SK-N-SH (cell line): ENCODE data around the gene CYYR1. TPM values are rescaled to one million over a fixed set of nuclear protein-coding genes. Genes with fewer than 3 reads are reported as not detected.

ENCODE experiments used
- CTCF ChIA-PET: fragments of 300-600, 350-600 bp; formaldehyde crosslinking; extraction: SDS; loops from one replicate; lab custom pipeline; 2021; lab: Yijun Ruan, JAX
- POLR2A ChIA-PET: fragments of 350-600 bp; sonication (Branson Sonifier 250); formaldehyde crosslinking; extraction: SDS; loops from one replicate; lab custom pipeline; 2020; ENCODE audit warnings: antibody characterized with exemption, inconsistent platforms; lab: Yijun Ruan, JAX
- DNase-seq: peaks from one replicate; pipeline ENCODE4 v3.0.0; 2012
- H2AFZ ChIP-seq: fragments of 200-600 bp; sonication (generic); 2 replicates; pipeline ENCODE4 v1.8.1; 2016; ENCODE audit warnings: antibody characterized with exemption, mild to moderate bottlenecking, low read depth
- H3F3A ChIP-seq: fragments of 200-600 bp; sonication (generic); replicated peaks from 2 replicates; pipeline ENCODE3; 2016; ENCODE audit warnings: antibody characterized with exemption, mild to moderate bottlenecking; ENCODE audit not compliant: insufficient read depth
- H3K27ac ChIP-seq, 2 experiments: fragments of 200-500 bp in 1 of 2; fragments of 200-600 bp in 1 of 2; sonication (Bioruptor generic) in 1 of 2; sonication (generic), shearing (Covaris generic) in 1 of 2; 2 replicates each; pipeline versions ENCODE4 v1.5.1 to v1.6.1; 2014 to 2016; ENCODE audit warnings: low read depth in 2 of 2, inconsistent platforms in 1 of 2, low read length in 1 of 2, mild to moderate bottlenecking in 1 of 2, mixed read lengths in 1 of 2
- H3K27me3 ChIP-seq: fragments of 200-600 bp; sonication (generic), shearing (Covaris generic); 2 replicates; pipeline ENCODE4 v1.6.1; 2016; ENCODE audit warnings: mixed run types; ENCODE audit not compliant: insufficient read depth
- H3K36me3 ChIP-seq, 2 experiments: fragments of 200-500 bp in 1 of 2; fragments of 200-600 bp in 1 of 2; sonication (Bioruptor generic) in 1 of 2; sonication (generic) in 1 of 2; replicated peaks in 1 of 2; 2 replicates each; pipeline versions ENCODE3 to v1.5.1; 2014 to 2016; ENCODE audit warnings: low read length in 1 of 2, mild to moderate bottlenecking in 1 of 2; ENCODE audit not compliant: insufficient read depth in 2 of 2, control insufficient read depth in 1 of 2
- H3K4me1 ChIP-seq, 2 experiments: fragments of 200-500 bp in 1 of 2; fragments of 200-600 bp in 1 of 2; sonication (Bioruptor generic) in 1 of 2; sonication (generic), shearing (Covaris generic) in 1 of 2; 2 replicates each; pipeline versions ENCODE4 v1.5.1 to v1.6.1; 2014 to 2016; ENCODE audit warnings: low read depth in 1 of 2, low read length in 1 of 2, mixed run types in 1 of 2; ENCODE audit not compliant: insufficient read depth in 2 of 2, control insufficient read depth in 1 of 2
- H3K4me2 ChIP-seq: fragments of 200-600 bp; sonication (generic), shearing (Covaris generic); 2 replicates; pipeline ENCODE4 v1.6.1; 2017; ENCODE audit warnings: mixed run types
- H3K4me3 ChIP-seq, 2 experiments: fragments of 200-500 bp in 1 of 2; fragments of 200-600 bp in 1 of 2; sonication (Bioruptor generic) in 1 of 2; sonication (generic), shearing (Covaris generic) in 1 of 2; 2 replicates each; pipeline versions ENCODE4 v1.5.1 to v1.8.1; 2014 to 2016; ENCODE audit warnings: low read depth in 2 of 2, inconsistent platforms in 1 of 2, low read length in 1 of 2, mild to moderate bottlenecking in 1 of 2, mixed read lengths in 1 of 2, moderate library complexity in 1 of 2
- H3K79me2 ChIP-seq: fragments of 200-600 bp; sonication (generic); 2 replicates; pipeline ENCODE4 v1.8.1; 2017; ENCODE audit warnings: mild to moderate bottlenecking; ENCODE audit not compliant: insufficient read depth
- H3K9ac ChIP-seq: fragments of 200-600 bp; sonication (generic); 2 replicates; pipeline ENCODE4 v1.6.1; 2017; ENCODE audit warnings: mixed run types
- H3K9me2 ChIP-seq: fragments of 200-600 bp; sonication (generic); 2 replicates; pipeline ENCODE4 v1.6.1; 2017; ENCODE audit warnings: mixed run types
- H3K9me3 ChIP-seq: fragments of 200-600 bp; sonication (generic); 2 replicates; pipeline ENCODE4 v1.6.1; 2017; ENCODE audit warnings: mixed run types, mild to moderate bottlenecking, moderate library complexity
- H4K20me1 ChIP-seq: fragments of 200-600 bp; sonication (generic); 2 replicates; pipeline ENCODE4 v1.6.1; 2017; ENCODE audit warnings: mild to moderate bottlenecking, mixed run types; ENCODE audit not compliant: insufficient read depth
- CHD2 ChIP-seq: fragments of 150-350 bp; IDR thresholded peaks from 2 replicates; pipeline ENCODE4 v1.6.1; 2018; ENCODE audit warnings: low read length; ENCODE audit not compliant: partially characterized antibody
- EZH2phosphoT487 ChIP-seq: fragments of 200-600 bp; sonication (generic); IDR thresholded peaks from 2 replicates; pipeline ENCODE4 v1.6.1; 2017; ENCODE audit warnings: low read depth, mixed run types, mild to moderate bottlenecking, antibody characterized with exemption, moderate library complexity, borderline replicate concordance
- FOSL2 ChIP-seq: IDR thresholded peaks from 2 replicates; pipeline ENCODE4 v1.4.0; 2012; ENCODE audit warnings: low read depth, mild to moderate bottlenecking, moderate library complexity, borderline replicate concordance
- FOXM1 ChIP-seq: IDR thresholded peaks from 2 replicates; pipeline ENCODE4 v1.4.0; 2012; ENCODE audit warnings: low read depth, mild to moderate bottlenecking
- GATA2 ChIP-seq: sonication (generic); formaldehyde crosslinking; IDR thresholded peaks from 2 replicates; pipeline ENCODE4 v1.5.0; 2020; ENCODE audit warnings: mild to moderate bottlenecking, missing genetic modification reagents
- JUND ChIP-seq: IDR thresholded peaks from 2 replicates; pipeline ENCODE4 v1.4.0; 2012
- NFIC ChIP-seq: IDR thresholded peaks from 2 replicates; pipeline ENCODE4 v1.4.0; 2012; ENCODE audit warnings: borderline replicate concordance
- NRF1 ChIP-seq: IDR thresholded peaks from 2 replicates; pipeline ENCODE4 v1.6.1; 2012; ENCODE audit warnings: low read depth, mild to moderate bottlenecking, low read length
- POLR2AphosphoS5 ChIP-seq: IDR thresholded peaks from 2 replicates; pipeline ENCODE4 v1.6.1; 2012; ENCODE audit warnings: low read depth, low read length
- RAD21 ChIP-seq: IDR thresholded peaks from 2 replicates; pipeline ENCODE4 v1.6.1; 2012; ENCODE audit warnings: mild to moderate bottlenecking, low read length
- RCOR1 ChIP-seq: fragments of 150-350 bp; IDR thresholded peaks from 2 replicates; pipeline ENCODE4 v1.6.1; 2017; ENCODE audit warnings: antibody characterized with exemption, low read length
- RXRA ChIP-seq: IDR thresholded peaks from 2 replicates; pipeline ENCODE4 v1.4.0; 2012; ENCODE audit warnings: low read depth, mild to moderate bottlenecking, borderline replicate concordance
- SIN3A ChIP-seq: IDR thresholded peaks from 2 replicates; pipeline ENCODE4 v1.6.1; 2012; ENCODE audit warnings: low read depth, mild to moderate bottlenecking, low read length, moderate library complexity, borderline replicate concordance
- YY1 ChIP-seq: IDR thresholded peaks from 2 replicates; pipeline ENCODE4 v1.4.0; 2012; ENCODE audit warnings: low read depth, mild to moderate bottlenecking
- WGBS: methylation state at CpG from one replicate; pipeline ENCODE4 v1.1.6; 2017; ENCODE audit warnings: low lambda C conversion rate; 5-methylcytosine and 5-hydroxymethylcytosine counted together
- polyA plus RNA-seq, 3 experiments: library from polyadenylated mRNA; depleted of rRNA; stranded (reverse); fragments of >200 nt; gene quantifications; 2 replicates each; pipeline ENCODE4 v1.2.3, GENCODE V29; 2012
- TF ChIP-seq, protein P1 (sequence below): IDR thresholded peaks from 2 replicates; pipeline ENCODE4; 2012
- TF ChIP-seq, protein P2 (sequence below): fragments of 150-350 bp; IDR thresholded peaks from 2 replicates; pipeline ENCODE4 v1.6.1; 2017; ENCODE audit warnings: antibody characterized with exemption, low read length, low read depth, borderline replicate concordance
- TF ChIP-seq, protein P3 (sequence below): IDR thresholded peaks from 2 replicates; pipeline ENCODE4 v1.6.1; 2012; ENCODE audit warnings: mild to moderate bottlenecking, low read depth, low read length, moderate library complexity
- TF ChIP-seq, protein P4 (sequence below): IDR thresholded peaks from 2 replicates; pipeline ENCODE4 v1.4.0; 2012; ENCODE audit warnings: low read depth, borderline replicate concordance
- TF ChIP-seq, protein P5 (sequence below): IDR thresholded peaks from 2 replicates; pipeline ENCODE4 v1.4.0; 2012; ENCODE audit warnings: low read depth, borderline replicate concordance
- TF ChIP-seq, protein P6 (sequence below): fragments of 200-600 bp; sonication (generic); IDR thresholded peaks from 2 replicates; pipeline ENCODE4 v1.6.1; 2017; ENCODE audit warnings: antibody characterized with exemption, mild to moderate bottlenecking, moderate library complexity

The CYYR1 gene
- polyA plus RNA-seq, 1 of the 3 experiments (the other 2 are of a cell fraction) = not detected

DNA sequence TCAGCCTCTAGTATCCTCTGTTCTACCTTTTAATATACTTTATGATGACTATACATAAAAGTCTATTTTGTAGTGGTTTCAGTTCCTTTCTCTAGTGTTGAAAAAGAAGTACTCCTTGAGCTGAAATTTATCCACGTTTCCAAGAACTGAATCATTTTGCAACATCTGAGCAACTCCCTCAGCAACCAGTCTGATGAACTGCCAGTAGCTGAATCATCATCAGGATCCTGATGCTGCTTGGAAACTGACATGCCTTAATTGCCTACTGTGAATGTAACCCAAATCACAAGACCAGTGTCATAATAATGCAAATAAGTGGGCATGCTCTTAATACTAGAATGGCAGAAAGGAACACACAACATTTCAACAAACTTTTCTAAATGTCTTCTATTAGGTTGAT is 103.3 kb downstream of the CYYR1 start:
- 6% methylated on average over 1 of the region's 1 CpG for WGBS
- ChIA-PET POLR2A (no interaction called here), CTCF (no interaction called here)
- H4K20me1 ChIP-seq = no peaks in the 10 kb centered on the region
- H3K9ac ChIP-seq = no peak overlapping the region
- no peak for DNase-seq
- H3K27ac ChIP-seq = no peak overlapping the region
- TF ChIP-seq, protein P1, sequence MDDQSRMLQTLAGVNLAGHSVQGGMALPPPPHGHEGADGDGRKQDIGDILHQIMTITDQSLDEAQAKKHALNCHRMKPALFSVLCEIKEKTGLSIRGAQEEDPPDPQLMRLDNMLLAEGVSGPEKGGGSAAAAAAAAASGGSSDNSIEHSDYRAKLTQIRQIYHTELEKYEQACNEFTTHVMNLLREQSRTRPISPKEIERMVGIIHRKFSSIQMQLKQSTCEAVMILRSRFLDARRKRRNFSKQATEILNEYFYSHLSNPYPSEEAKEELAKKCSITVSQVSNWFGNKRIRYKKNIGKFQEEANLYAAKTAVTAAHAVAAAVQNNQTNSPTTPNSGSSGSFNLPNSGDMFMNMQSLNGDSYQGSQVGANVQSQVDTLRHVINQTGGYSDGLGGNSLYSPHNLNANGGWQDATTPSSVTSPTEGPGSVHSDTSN = no peak
- TF ChIP-seq, protein P2, sequence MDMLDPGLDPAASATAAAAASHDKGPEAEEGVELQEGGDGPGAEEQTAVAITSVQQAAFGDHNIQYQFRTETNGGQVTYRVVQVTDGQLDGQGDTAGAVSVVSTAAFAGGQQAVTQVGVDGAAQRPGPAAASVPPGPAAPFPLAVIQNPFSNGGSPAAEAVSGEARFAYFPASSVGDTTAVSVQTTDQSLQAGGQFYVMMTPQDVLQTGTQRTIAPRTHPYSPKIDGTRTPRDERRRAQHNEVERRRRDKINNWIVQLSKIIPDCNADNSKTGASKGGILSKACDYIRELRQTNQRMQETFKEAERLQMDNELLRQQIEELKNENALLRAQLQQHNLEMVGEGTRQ = no peak
- TF ChIP-seq, protein P3, sequence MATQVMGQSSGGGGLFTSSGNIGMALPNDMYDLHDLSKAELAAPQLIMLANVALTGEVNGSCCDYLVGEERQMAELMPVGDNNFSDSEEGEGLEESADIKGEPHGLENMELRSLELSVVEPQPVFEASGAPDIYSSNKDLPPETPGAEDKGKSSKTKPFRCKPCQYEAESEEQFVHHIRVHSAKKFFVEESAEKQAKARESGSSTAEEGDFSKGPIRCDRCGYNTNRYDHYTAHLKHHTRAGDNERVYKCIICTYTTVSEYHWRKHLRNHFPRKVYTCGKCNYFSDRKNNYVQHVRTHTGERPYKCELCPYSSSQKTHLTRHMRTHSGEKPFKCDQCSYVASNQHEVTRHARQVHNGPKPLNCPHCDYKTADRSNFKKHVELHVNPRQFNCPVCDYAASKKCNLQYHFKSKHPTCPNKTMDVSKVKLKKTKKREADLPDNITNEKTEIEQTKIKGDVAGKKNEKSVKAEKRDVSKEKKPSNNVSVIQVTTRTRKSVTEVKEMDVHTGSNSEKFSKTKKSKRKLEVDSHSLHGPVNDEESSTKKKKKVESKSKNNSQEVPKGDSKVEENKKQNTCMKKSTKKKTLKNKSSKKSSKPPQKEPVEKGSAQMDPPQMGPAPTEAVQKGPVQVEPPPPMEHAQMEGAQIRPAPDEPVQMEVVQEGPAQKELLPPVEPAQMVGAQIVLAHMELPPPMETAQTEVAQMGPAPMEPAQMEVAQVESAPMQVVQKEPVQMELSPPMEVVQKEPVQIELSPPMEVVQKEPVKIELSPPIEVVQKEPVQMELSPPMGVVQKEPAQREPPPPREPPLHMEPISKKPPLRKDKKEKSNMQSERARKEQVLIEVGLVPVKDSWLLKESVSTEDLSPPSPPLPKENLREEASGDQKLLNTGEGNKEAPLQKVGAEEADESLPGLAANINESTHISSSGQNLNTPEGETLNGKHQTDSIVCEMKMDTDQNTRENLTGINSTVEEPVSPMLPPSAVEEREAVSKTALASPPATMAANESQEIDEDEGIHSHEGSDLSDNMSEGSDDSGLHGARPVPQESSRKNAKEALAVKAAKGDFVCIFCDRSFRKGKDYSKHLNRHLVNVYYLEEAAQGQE = no peak
- TF ChIP-seq RAD21 = no peak
- no peak for TF ChIP-seq RXRA
- no peak for TF ChIP-seq EZH2phosphoT487
- no peak for TF ChIP-seq CHD2
- TF ChIP-seq NFIC = no peak
- no peak for TF ChIP-seq RCOR1
- no peak for TF ChIP-seq FOXM1
- no peak for TF ChIP-seq JUND
- TF ChIP-seq NRF1 = no peak
- no peak for TF ChIP-seq FOSL2
- no peak for TF ChIP-seq YY1
- TF ChIP-seq, protein P4, sequence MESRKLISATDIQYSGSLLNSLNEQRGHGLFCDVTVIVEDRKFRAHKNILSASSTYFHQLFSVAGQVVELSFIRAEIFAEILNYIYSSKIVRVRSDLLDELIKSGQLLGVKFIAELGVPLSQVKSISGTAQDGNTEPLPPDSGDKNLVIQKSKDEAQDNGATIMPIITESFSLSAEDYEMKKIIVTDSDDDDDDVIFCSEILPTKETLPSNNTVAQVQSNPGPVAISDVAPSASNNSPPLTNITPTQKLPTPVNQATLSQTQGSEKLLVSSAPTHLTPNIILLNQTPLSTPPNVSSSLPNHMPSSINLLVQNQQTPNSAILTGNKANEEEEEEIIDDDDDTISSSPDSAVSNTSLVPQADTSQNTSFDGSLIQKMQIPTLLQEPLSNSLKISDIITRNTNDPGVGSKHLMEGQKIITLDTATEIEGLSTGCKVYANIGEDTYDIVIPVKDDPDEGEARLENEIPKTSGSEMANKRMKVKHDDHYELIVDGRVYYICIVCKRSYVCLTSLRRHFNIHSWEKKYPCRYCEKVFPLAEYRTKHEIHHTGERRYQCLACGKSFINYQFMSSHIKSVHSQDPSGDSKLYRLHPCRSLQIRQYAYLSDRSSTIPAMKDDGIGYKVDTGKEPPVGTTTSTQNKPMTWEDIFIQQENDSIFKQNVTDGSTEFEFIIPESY = no peak
- TF ChIP-seq SIN3A = no peak
- TF ChIP-seq, protein P5, sequence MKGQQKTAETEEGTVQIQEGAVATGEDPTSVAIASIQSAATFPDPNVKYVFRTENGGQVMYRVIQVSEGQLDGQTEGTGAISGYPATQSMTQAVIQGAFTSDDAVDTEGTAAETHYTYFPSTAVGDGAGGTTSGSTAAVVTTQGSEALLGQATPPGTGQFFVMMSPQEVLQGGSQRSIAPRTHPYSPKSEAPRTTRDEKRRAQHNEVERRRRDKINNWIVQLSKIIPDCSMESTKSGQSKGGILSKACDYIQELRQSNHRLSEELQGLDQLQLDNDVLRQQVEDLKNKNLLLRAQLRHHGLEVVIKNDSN = no peak
- TF ChIP-seq, protein P6, sequence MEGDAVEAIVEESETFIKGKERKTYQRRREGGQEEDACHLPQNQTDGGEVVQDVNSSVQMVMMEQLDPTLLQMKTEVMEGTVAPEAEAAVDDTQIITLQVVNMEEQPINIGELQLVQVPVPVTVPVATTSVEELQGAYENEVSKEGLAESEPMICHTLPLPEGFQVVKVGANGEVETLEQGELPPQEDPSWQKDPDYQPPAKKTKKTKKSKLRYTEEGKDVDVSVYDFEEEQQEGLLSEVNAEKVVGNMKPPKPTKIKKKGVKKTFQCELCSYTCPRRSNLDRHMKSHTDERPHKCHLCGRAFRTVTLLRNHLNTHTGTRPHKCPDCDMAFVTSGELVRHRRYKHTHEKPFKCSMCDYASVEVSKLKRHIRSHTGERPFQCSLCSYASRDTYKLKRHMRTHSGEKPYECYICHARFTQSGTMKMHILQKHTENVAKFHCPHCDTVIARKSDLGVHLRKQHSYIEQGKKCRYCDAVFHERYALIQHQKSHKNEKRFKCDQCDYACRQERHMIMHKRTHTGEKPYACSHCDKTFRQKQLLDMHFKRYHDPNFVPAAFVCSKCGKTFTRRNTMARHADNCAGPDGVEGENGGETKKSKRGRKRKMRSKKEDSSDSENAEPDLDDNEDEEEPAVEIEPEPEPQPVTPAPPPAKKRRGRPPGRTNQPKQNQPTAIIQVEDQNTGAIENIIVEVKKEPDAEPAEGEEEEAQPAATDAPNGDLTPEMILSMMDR = no peak
- TF ChIP-seq POLR2AphosphoS5 = no peak
- TF ChIP-seq GATA2 (CRISPR knock-in tag) = no peak
- no peak overlapping the region for H3K4me2 ChIP-seq
- no peaks in the 10 kb centered on the region for H3K36me3 ChIP-seq
- H3K27me3 ChIP-seq = no peaks in the 10 kb centered on the region
- no peaks in the 10 kb centered on the region for H3F3A ChIP-seq
- no peak overlapping the region for H3K4me3 ChIP-seq
- H3K4me1 ChIP-seq = no peaks in the 10 kb centered on the region; a peak in 1 of 4 replicates
- H3K9me3 ChIP-seq = no peaks in the 10 kb centered on the region
- H2AFZ ChIP-seq = no peak overlapping the region
- H3K9me2 ChIP-seq = no peaks in the 10 kb centered on the region
- H3K79me2 ChIP-seq = no peaks in the 10 kb centered on the region
